GM20000 (cell line): ENCODE measurements around the gene CD47.

Experiments
- DNase-seq: peaks from one replicate; pipeline ENCODE4 v3.0.0; 2012; ENCODE audit warnings: low spot score
- CTCF ChIP-seq: IDR thresholded peaks from 2 replicates; pipeline ENCODE4 v1.5.1; 2012; ENCODE audit warnings: mild to moderate bottlenecking, control low read depth; ENCODE audit errors: extremely low read depth, missing control alignments

Gene CD47

GRCh38 chr3:108090049-108090700, 656 bp downstream of the CD47 start:
- peak; percentile 60 for DNase-seq
- TF ChIP-seq CTCF: no peak

GRCh38 chr3:108089579-108089978, 1.3 kb downstream of the CD47 start:
- peak; percentile 17 for DNase-seq
- TF ChIP-seq CTCF: no peak

- TF ChIP-seq CTCF: no peak
- peak; percentile 55 for DNase-seq
These were observed 2.1 kb downstream of the CD47 start for GRCh38 chr3:108088697-108089096.

GRCh38 chr3:108088146-108088545, 2.7 kb downstream of the CD47 start:
- no peak for TF ChIP-seq CTCF
- DNase-seq: no peak

- no peak for DNase-seq
- TF ChIP-seq CTCF: no peak
These were observed 4.2 kb downstream of the CD47 start for GRCh38 chr3:108086653-108087052.

GRCh38 chr3:108085810-108086350, 5.0 kb downstream of the CD47 start:
- no peak for TF ChIP-seq CTCF
- DNase-seq: no peak

- DNase-seq: no peak
- TF ChIP-seq CTCF: no peak
These were observed 5.5 kb downstream of the CD47 start for GRCh38 chr3:108085370-108085769.
